Measurements from ENCODE around the gene IFITM5. TPM values are rescaled to one million over a fixed set of nuclear protein-coding genes. Genes with fewer than 3 reads are reported as not detected.

IFITM5 gene
- total and polyA plus RNA-seq, 8 donors, result 0.18 to 0.91 (median 0.57) TPM; not detected in 4

DNA sequence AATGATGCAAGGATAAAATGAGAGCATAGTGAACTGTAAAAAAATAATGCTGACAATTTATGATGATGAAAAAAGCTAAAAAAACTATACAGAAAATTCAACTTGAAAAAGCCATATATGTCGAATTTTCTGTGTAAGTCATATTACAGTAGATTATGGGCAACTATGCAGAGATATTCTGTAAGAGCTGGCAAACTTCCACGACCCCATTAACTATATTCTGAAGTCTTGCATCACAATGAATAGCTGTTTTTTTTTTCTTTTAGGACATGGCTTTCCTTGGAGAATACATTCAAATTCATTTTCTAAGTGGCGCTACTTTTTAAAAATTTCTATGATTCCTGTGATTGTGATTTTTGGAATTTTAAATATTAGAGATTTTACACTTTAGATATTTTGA, 44.1 kb downstream of the IFITM5 start:
- H3K9me3 ChIP-seq, result no peaks in the 10 kb centered on the region
- TF ChIP-seq, protein P1, sequence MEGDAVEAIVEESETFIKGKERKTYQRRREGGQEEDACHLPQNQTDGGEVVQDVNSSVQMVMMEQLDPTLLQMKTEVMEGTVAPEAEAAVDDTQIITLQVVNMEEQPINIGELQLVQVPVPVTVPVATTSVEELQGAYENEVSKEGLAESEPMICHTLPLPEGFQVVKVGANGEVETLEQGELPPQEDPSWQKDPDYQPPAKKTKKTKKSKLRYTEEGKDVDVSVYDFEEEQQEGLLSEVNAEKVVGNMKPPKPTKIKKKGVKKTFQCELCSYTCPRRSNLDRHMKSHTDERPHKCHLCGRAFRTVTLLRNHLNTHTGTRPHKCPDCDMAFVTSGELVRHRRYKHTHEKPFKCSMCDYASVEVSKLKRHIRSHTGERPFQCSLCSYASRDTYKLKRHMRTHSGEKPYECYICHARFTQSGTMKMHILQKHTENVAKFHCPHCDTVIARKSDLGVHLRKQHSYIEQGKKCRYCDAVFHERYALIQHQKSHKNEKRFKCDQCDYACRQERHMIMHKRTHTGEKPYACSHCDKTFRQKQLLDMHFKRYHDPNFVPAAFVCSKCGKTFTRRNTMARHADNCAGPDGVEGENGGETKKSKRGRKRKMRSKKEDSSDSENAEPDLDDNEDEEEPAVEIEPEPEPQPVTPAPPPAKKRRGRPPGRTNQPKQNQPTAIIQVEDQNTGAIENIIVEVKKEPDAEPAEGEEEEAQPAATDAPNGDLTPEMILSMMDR (IDR thresholded peaks at IDR 0.05), result no peak
- DNase-seq (peak in 2 of 4 donors; percentile 67 to 84), ATAC-seq (no peak)
- no peaks in the 10 kb centered on the region for H3K27me3 ChIP-seq
- intact Hi-C loops (cut with DNase I), result no loop called here
- peaks cover 0 to 37% of the 10 kb centered on the region in 2 donors for H3K36me3 ChIP-seq
- H3K27ac ChIP-seq, result no peak overlapping the region
- H3K4me3 ChIP-seq, result no peak overlapping the region
- no peaks in the 10 kb centered on the region for H3K4me1 ChIP-seq

DNA sequence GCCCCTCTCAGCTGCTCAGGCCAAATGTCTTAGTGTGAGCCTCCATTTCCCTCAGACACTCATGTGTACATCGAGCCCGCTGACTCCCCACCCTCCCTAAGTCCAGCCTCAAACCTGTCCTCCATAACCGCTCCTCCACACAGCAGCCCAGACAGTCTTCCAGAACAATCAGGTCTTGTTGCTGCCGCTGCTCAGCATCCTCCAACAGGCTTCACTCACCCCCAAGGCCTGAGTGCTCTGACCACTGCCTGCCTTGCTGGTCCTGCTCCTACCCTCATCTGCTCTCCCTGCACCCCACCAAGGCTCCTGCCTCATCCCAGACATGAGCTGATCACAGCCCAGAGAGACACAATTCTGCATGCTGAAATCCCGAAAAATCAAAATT, 45.4 kb downstream of the IFITM5 start:
- Histone ChIP-seq H3K4me3 (no peak overlapping the region), H3K9me3 (no peaks in the 10 kb centered on the region), H3K4me1 (no peaks in the 10 kb centered on the region), H3K27ac (no peak overlapping the region), H3K27me3 (no peaks in the 10 kb centered on the region), H3K36me3 (peaks cover 0 to 50% of the 10 kb centered on the region in 2 donors)
- TF ChIP-seq, protein P1 (IDR thresholded peaks at IDR 0.05), result no peak
- ATAC-seq, result no peak
- DNase-seq, result no peak
- intact Hi-C loops (cut with DNase I), result no loop called here

DNA sequence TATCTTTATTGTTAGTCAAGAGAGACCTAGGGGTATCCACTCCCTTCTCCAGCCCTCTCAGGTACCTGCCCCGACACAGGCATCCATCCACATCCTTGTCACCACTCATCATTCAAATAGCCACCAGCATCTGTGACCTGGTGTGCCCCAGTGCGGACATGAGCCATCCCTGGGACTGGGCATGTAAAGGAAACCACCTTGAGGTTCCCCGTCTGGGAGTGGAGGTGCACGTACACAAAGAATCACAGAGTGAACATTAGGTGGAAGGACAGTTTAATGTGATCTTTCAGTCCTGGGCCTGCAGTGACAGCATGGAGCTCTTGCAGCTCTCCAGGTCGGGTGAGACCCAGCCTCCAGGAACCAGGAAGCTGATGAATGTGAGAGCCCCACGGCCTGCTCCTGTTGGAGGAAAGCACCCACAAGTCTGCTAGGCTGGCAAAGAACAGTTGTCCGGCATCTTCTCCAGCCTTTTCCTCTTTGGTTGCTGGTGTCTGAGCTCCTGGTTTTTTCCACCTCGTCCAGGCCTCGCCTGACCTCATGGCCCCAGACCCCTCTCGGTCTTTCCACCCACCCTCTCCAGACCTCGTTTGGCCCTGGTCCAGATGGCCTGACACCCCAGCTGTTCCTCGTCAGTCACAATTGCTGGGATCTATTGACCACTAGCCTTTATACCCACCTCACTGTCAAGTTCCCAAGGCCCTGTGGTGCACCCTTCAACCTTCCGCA, 46.0 kb downstream of the IFITM5 start:
- ATAC-seq (no peak), DNase-seq (no peak)
- H3K36me3 ChIP-seq, result peaks cover 0 to 56% of the 10 kb centered on the region in 2 donors
- H3K27ac ChIP-seq, result no peak overlapping the region
- no peaks in the 10 kb centered on the region for H3K4me1 ChIP-seq
- TF ChIP-seq, protein P1 (IDR thresholded peaks at IDR 0.05), result no peak
- H3K27me3 ChIP-seq, result no peaks in the 10 kb centered on the region
- H3K9me3 ChIP-seq, result no peaks in the 10 kb centered on the region
- no peak overlapping the region for H3K4me3 ChIP-seq
- intact Hi-C loops (cut with DNase I), result no loop called here

DNA sequence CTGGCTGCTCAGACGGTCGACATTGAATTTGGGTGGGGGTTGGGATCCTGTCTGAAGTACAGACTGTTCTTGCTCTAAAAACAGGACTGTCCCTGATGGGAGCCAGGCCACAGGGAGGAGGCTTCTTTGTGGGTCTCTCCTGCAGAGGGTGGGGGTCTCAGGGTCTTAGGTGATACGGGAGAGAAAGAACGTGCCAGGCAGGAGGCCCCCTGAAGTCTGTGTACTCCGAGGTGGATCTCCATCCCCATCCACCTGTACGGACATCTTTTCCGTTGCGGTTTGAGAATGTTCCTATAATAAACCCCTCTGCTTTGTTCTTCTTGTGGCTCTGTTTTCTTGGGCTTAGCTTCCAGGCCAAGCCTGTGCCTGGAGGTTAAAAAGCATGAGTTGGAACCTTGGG, 46.7 kb downstream of the IFITM5 start:
- intact Hi-C loops (cut with DNase I), result no loop called here
- TF ChIP-seq, protein P1 (IDR thresholded peaks at IDR 0.05), result no peak
- Histone ChIP-seq H3K4me3 (no peak overlapping the region), H3K36me3 (peaks cover 0 to 62% of the 10 kb centered on the region in 2 donors), H3K27me3 (no peaks in the 10 kb centered on the region), H3K9me3 (no peaks in the 10 kb centered on the region), H3K4me1 (no peaks in the 10 kb centered on the region), H3K27ac (no peak overlapping the region)
- ATAC-seq (no peak), DNase-seq (no peak)

DNA sequence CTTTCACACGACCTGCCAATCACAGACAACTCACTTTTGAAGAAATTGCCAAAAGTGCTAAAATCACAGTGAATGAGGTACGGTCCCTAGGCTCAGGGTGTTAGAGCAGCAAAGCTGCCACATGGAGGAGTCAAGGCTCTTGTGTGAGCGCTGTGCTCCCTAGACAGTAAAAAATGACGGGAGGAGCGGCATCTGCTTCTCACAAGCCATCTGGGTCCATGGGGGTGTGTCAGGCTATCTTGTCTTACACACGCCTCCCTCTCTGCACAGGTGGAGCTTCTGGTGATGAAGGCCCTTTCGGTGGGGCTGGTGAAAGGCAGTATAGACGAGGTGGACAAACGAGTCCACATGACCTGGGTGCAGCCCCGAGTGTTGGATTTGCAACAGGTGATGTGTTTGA, 47.8 kb downstream of the IFITM5 start:
- Histone ChIP-seq H3K27me3 (no peaks in the 10 kb centered on the region), H3K4me1 (no peaks in the 10 kb centered on the region), H3K4me3 (no peak overlapping the region), H3K27ac (no peak overlapping the region), H3K36me3 (peaks cover 0 to 73% of the 10 kb centered on the region in 2 donors), H3K9me3 (no peaks in the 10 kb centered on the region)
- DNase-seq, result no peak
- TF ChIP-seq, protein P1 (IDR thresholded peaks at IDR 0.05), result no peak
- no peak for ATAC-seq
- intact Hi-C loops (cut with DNase I), result no loop called here

Measured in left lung (tissue), 10 donors.